GM12892 (cell line): Measurements from ENCODE around the gene PWWP3B.

Experiments
- POLR2A ChIP-seq: IDR thresholded peaks from 2 replicates; pipeline ENCODE4 v1.6.1; 2011; ENCODE audit warnings: low read depth, low read length, control low read depth
- TAF1 ChIP-seq: IDR thresholded peaks from 2 replicates; pipeline ENCODE4 v1.6.1; 2011; ENCODE audit warnings: low read depth, mild to moderate bottlenecking, control low read depth, low read length, borderline replicate concordance

DNA sequence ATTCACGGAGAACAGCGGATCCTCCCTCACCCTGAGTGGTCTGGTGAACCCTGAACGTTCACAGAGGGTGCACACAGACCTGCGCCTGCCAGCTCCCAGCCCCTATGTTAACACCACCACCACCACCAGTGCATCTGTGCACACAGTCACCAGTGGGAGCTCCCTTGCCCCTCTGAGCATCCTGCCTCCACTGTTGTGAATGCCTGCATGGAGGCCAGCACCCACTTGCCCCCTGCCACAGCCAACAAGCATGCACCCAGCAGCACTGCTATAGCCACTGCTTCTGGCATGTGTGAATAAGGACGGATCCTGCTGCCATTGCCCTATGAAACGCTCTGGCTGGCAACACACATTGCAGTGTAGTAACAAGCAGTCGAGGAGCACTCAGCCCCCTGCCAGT lies 29.1 kb upstream of the PWWP3B start:
- TF ChIP-seq TAF1 (no peak), POLR2A (no peak)
